GM12801 (cell line): Measurements from ENCODE around the gene NYAP2.

Source experiments
- CTCF ChIP-seq: IDR thresholded peaks from one replicate; pipeline ENCODE4 v1.5.1; 2011; ENCODE audit warnings: control low read depth; ENCODE audit not compliant: insufficient read length; ENCODE audit errors: extremely low read depth

NYAP2 gene

GRCh38 chr2:225690153-225690552 lies 290.6 kb downstream of the NYAP2 start:
- no peak for TF ChIP-seq CTCF

- TF ChIP-seq CTCF = no peak
These were observed 292.2 kb downstream of the NYAP2 start for GRCh38 chr2:225691711-225692110.

- no peak for TF ChIP-seq CTCF
These were observed 293.7 kb downstream of the NYAP2 start for GRCh38 chr2:225693259-225693658.

- no peak for TF ChIP-seq CTCF
These were observed 295.2 kb downstream of the NYAP2 start for GRCh38 chr2:225694664-225695063.

GRCh38 chr2:225697936-225698335 lies 298.4 kb downstream of the NYAP2 start:
- TF ChIP-seq CTCF = no peak
